Kidney capillary endothelial cell (primary cell): ENCODE results near the gene INSYN2A.

ENCODE experiments used
- DNase-seq: peaks from one replicate; pipeline ENCODE4 v3.0.0-alpha.2; 2018; ENCODE audit warnings: low spot score

The INSYN2A gene

DNA sequence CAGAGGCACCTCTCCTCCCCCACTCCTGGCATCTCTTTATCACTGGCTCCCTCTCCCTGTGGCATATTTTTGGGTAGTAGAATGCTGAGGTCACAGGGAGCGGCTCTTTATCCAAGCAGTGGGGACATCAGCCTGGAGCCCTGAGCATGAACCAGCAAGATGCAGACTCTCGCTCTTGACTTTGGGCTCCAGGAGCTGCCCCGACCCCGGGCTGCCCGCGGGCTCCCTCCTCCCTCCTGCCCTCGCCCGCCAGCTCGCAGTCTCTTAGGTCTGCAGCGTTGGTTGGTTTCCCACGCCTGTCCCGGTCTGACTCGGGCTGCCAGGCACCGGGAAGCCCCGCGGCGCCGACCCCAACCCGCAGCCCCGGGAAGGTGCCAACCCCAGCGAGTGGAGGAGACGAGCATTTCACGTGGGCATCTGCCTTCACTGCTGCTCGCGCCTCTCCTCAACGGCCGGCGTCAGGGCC lies 1.3 kb downstream of the INSYN2A start:
- no peak for DNase-seq

DNA sequence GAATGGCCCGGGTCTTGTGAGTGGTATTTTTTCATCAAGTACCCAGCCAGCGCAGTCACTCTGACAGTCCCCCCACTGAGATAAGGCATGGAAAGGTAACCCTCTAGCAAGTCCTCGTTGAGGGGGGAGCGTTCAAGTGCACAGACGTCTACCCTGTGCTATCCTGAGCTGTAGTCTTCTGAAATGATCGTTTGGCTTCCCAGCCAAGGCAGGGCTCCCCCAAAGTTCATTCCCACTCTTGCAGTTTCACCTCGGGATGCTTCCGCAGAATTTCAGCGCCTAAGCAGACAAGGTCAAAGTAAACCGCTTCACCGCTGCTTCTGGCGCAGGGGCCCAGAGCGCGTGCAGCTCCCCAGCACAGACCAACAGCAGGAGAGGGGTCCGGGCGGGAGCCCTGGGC lies 1.8 kb downstream of the INSYN2A start:
- no peak for DNase-seq

DNA sequence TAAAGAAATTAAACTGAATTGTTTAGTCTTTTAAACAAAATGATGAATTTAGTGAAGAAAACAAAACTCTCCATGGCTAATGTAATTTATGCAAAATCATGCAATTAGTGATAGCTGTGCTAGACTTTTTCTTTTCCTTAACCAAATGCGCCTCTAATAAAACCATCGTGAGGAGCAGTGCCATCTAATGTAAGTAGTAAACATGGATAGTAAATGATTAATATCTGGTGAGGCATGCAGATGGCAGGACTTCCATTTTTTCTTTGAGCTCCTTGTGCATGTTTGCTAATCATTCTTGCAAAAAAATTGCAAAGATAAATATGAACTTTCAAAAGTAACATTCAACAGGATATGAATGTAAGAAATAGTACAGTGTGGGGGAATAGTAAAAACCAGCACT lies 2.3 kb downstream of the INSYN2A start:
- DNase-seq, result no peak

DNA sequence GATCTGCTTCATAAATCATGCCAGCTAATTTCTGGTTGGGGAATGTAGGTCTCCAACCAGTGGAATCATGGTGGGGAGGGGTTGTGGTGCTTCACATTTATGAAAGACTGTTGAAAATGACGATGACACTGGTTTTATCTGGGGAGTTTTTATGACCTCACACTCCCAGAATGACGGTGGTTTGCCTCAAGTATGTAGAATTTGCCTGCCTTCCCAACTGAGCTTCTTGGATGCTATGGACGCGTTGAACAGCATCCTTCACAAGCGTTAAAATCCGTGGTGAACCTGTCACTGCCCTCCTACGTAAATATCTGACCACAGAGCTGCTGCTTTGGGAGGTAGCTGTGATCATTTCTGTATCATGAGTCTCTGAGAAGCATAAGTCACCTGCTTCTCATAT lies 3.3 kb downstream of the INSYN2A start:
- DNase-seq, result no peak

DNA sequence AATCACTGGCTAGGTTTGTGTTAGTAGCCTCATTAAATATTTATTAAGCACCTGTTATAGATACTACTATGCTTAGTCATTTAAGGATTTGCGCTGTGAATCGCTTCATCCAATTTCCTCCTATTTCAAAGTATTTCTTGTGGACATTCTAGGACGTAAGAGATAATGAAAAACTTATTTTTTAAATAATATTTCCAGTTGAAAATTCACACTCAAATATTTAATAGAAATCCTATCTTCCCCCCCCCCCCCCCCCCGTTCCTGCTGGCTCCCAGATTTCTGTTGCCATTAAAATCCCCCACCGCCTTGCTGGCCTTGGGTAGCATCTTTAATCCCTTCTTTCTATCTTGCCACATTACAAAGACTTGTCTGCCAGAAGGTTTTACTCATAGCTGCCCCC lies 6.0 kb downstream of the INSYN2A start:
- DNase-seq, result no peak

DNA sequence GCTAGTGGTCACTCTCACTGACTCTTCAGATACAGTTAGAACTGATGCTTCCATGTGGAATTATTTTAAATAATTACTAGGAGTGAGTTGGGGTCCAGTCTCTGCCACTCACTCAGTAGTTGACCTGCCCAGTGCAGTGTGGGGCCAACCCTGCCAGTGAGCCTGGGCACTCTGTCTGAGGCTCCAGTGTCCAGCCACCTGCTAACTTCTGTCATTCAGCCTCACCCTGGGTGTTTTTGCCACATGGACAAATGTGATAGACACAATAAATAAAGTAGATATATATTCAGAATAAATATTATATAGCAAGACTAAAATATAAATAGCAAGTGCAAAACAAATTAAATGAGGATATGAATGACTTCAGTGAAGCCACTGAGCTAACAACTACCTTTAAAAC lies 7.2 kb downstream of the INSYN2A start:
- no peak for DNase-seq

DNA sequence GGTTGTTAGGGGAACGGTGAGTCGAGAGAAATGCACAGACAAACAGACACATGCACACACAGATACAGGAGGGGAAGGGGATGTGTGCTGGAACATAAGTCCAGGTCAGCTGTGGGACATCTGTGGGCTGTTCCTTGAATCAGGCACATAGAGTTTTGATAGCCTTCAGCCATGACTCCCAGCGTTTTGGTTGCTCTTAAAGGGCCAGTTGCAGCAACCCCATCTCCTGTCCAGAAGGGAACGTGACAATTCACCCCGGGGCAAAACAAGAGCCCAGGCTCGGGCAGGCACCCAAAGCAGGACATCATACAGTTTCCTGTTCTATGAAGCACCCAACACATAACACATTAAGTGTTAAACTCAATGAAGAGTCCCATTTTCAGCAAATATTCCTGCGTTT lies 9.6 kb downstream of the INSYN2A start:
- no peak for DNase-seq

DNA sequence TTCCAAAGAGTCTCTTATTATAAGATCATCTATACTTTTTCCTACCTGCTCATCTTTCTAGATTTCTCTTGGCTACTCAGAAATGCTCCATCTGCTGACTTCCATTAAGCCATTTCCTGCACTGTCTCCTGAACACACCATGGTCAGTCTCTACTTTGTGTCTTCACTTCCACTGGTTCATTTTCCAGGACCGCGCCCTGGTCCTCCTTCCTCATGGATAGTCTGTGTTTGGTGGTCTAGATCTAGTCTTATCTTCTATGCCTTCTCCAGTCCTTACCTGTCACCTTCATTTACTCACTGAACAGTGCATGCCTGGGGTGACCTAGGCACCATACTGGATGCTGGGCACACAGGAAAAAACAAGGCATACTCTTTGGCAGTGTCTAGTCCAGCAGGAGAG lies 11.8 kb downstream of the INSYN2A start:
- DNase-seq, result no peak

DNA sequence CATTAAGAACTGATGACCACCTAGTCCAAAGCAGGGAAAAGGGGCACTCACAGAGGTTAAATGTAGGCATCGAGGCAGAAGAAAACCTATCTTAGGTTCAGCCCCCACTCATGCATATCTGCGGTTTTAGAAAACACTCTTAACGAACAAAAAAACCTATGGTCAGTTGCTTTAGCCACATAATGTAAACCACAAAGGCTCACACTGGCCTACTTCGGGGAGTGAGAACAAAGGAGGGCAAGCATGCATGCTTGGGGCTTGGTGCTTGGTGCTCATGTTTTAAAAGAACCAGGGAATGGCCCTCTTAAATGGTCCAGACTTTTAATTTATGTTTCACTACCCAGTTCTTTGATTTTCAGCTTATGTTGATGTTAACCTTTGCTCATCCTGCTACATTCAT lies 14.2 kb downstream of the INSYN2A start:
- DNase-seq, result no peak

DNA sequence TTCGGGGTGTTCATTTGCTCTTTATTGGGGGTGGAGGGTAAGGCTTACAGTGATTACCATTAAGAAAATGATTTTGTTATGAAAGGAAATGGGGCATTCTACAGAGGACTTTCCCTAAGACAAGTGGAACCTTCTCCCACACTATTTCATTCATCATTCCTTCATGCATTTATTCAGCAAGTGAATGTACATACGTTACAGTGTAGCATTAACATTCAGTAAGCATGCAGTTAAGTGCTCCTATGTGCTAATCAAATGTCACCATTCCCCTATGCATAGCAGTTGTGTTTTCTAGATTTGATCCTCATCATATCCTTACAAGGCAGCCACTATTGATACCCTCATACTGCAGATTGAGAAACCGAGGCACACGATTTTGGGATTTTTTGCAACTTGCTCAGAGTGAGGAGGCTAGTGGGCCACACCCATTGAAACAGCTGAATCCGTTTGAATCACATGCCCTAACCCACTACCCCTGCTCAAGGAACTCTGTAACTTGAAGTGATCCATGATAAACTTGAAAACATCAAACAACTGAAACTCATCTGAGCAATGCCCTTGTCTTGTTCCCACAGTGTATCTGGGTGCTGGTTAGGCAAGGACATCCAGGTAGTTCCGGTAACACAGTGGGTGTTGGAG lies 16.7 kb downstream of the INSYN2A start:
- DNase-seq, result no peak

DNA sequence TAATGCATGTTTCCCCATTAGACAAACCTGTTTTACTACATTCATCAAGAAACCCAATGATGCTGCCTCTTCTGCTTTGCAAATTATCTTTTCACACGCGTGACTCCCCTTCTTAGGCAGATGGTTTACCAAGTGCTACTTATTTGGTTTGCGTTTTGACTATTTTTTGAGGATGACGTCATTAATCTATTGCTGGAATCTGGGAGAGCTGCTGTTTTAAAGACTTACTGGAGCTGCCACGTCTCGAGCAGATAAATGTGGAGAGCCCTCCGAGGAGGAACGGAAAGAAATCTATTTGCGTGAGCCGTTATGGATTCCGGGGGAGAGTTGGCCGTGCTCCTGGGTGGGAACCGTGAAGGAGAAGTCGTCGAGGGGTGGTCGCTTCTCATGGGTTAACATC lies 19.7 kb downstream of the INSYN2A start:
- DNase-seq, result no peak

DNA sequence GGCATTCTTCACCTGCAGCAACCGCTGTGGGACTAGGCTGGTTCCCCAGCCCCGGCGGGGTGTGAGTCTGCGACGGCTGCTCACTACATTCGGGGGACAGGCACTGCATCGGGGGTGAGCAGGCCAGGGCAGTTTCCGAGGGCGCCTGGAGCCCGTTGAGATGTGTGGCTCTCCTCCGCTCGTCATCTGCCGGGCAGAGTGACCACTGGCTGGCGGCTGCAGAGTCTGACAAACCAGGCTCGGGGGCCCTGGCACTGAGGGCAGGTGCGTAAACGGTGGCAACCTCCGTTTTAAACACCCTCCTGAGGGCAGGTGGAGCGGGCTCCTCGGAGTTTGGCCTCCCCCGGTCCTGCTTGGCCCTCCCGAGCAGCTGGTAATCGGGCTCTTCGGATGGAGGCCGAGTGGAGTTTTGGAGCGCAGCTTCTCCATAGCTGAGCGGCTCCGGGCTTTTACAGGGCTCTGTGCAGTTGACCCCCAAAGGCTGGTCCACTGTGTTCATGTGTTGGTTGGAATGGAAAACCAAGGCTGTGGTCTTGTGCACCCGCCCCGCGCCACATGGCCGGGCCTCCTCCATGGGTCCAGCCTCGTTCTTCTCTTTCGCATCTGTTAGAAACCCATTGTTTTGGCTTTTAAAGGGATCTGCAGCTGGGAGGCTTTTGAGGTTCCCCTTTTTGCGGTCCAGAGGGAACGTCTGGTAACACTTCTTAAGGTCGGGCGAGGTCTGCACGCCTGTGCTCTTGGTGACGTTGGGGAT lies 20.9 kb downstream of the INSYN2A start:
- DNase-seq, result no peak

DNA sequence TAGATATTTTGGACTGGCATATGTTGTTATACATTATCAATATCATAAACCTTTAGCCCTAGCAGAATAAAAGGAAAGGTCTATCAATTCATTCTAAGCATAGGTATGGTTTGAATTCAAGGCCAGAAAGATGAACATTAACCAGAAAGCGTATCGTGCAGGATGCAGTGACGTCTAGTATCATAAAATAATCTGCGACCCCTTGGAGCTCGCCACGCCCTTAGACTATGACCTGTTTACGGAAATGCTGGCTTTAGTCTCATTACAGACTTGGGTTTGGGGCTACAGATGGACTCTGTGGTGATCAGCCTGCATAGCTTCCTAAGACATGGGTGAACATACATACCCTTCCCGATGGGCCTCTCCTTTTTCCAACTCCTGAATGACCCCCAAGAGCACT lies 21.5 kb downstream of the INSYN2A start:
- no peak for DNase-seq

DNA sequence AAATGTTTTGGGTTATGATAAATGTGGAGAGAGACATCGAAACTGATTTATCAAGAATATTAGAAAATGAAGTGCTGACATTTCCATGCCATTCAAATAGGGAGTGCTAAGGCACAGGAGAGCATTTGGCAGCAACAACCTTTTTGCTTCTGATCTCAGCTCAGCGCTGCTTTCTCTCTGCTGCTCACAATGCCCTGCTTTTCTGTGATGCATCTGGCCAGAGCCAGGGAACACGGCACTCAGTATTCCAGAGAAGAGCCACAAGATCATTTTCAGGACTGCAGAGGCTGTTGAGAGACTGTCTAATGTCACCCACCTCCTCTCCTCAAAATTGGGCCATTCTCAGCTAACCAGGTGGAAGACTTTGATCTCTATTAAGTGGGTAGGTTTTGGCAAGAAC lies 28.1 kb downstream of the INSYN2A start:
- DNase-seq, result no peak

DNA sequence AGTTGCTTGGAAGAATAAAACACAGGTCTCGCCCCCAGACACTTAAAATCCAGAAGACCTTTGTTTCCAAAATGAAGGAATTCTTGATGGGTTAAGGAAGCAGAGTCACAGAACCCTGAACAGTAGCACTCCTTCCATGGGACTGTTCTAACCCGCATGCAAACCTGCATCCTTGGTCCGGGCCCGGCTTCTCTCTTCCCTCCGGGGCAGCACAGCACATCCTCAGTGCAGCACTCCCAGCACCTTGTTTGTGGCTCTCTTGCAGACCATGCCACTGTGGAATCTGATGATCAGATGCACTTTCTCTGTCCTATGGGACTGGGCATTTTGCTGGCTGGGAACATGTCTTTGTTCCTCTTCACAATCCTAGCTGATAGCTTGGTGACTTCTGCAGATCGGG lies 33.5 kb downstream of the INSYN2A start:
- no peak for DNase-seq

DNA sequence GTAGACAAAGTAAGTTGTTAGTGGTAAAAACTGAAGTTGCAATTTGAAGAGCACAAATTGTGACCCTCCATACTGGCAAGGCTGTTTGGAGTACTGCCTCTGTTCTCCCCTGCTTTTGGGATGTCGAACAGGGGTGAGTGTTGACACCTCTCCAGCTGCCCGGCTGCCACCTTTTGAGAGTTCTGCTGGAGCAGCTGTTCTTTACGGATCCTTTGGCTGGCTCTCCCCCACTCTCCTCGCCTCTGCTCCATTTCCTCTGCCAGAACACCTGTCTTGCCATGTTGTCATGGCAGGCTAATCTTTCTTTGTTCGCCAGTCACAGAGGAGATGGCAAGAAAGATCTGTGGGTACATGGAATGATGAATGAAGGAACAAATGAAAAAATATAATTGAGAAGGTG lies 34.9 kb downstream of the INSYN2A start:
- DNase-seq, result no peak

DNA sequence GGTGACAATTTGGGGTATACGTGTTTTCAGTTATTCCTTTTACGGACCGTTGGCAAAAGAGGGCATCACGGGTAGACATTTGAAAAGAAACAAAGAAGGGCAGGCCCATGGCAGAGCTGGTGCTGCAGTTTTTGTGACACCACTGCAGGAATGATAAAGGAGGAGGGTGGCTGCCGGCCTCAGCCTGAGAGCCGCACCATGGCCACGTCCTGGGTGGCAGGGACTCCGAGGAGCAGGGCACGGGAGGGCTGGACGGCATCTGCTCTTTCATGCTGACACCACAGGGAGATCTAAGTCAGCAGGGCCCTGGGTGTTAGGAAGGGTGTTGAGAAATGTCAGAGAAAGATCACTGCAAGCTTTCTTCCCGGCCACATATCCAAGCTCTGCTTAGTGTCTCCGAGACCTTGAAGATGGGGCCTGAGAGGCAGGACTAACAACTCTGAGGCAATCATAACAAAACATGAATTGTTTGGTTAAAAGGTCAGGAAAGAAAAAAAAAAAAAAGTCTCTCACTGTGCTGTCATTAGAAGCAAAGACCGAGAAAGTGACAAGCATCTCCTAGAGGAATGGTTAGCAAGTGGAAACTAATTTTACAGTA lies 36.6 kb downstream of the INSYN2A start:
- DNase-seq, result no peak

DNA sequence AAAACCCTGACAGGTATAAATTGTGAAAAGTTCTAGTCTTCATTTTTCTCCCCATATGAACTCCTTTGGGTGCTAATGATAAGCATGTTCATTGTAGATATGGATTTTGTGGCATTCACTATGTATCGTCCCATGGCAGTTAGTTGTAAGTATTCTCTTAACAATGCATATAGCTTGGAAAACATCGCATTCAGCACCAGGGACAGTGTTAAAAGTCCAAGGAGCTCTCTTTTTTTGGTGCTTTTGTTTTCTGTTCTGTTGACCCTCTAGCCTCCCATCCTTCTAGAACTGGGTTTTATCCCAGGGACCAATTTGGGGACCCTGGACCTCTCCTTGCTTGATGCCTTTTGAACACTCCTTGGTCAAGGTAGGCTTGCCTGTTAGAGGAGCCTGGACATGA lies 37.7 kb downstream of the INSYN2A start:
- no peak for DNase-seq

DNA sequence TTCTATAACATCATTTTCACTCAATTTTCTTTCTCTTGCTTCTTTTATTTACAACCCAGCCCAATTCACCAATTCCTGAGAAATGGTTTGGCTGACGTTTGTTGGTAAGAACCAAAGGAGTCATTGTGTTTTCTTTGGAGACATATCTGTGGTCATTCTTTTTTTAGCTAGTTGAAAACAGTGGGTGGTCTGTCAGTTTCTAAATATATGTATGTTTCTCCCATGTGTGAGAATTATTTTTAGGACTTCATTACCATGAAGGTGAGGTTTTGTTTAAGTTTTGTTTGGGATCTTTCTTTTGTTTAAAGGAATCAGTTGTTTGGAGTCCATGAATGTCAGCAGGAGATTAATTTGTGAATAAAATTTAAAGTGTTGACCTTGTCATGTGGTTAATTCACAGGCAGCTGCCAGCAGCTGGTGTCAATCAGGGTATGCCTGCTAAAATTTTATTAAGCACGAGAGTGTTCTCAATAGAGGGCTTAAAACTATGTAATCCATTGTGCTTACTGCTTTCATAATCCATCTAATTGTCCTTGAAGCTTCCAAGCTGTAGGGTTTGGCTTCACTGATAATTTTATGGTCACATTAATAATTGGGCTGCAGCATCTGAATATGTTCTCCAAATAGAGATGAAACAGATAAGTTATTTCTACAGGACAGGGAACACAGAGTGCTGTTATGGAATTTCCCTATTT lies 38.7 kb downstream of the INSYN2A start:
- DNase-seq, result no peak

DNA sequence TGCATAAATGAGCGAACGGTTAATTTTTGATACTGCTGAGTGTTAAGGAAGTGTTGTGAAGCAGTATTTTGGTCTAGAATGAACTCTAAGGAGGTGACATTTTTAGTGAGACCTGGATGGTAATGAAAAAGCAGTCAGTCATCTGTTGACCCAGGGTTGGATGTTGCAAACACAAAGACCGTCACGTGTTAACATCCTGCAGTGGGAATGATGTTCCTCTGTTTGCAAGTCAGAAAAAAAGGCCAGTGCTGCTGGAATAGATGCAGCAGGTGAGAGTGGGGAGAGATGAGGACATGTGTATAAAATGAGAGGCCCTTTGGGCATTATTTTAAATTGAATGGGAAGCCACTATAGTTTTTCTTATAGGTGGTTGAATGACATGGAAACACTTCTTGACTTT lies 39.3 kb downstream of the INSYN2A start:
- no peak for DNase-seq

DNA sequence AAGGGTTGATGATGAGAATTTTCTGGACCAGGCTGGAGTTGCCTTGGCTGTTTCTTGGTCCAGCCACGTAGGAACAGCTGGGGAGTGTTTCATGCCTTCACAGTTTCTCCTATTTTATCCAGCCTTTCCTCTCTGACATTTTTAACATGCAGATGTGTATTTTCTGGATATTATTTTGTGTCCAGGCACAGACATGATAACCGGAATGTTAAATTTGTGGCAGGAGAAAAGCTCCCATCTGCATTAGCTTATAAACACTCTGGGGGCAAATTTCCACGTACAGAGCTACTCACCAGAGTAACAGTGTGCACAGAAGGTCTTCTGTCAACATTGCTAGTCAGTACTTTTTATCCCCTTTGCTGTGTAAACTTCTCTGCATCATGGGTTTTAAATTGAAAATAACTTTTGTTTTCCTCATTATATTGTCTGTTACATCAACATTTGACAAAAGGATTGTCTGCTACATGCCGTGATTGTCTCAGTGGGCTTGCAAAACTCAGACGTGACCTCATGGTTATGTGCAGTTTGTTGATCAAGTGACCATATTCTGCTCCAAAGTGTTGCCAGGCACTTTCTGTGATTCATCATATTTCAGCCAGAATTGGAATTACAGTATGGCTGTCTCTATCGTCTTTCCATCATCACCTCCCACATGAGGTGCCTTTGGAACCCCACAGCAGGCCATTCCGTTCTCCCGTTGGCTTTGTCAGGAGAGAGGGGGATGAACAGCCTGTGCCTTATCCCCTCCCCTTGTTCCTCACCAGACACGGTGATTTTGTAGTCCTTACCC lies 41.4 kb downstream of the INSYN2A start:
- DNase-seq, result no peak

DNA sequence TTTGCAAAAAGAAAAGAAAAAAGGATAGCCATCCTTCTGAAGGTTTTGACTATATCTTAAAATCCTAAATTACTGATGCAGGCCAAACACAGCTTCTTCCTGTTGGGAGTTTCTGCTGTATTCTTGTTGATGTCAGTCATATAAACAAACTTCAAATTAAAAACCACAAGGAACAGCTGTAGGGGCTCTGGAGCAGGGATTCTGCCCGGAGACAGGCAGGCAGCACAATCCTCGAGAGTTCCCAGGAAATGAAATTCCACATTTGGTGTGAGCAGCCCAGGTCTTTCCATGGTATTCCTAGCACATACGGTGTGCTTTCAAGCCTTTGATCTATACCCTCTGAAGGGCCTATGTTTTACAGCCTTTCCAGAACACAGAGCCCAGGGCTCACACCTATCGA lies 43.2 kb downstream of the INSYN2A start:
- no peak for DNase-seq
